IPS-15b (cell line): Measurements from ENCODE around the gene TMEM225B.
"Not testable (repeated sequence)": the region's sequence is repeated elsewhere in the genome, so short reads cannot be mapped to it uniquely, and the experiment has no call there.

Experiments
- H3K27me3 ChIP-seq: one replicate; pipeline ENCODE4 v1.6.1; 2013; ENCODE audit warnings: low read length; ENCODE audit not compliant: control insufficient read depth, insufficient read depth
- H3K36me3 ChIP-seq: one replicate; pipeline ENCODE4 v1.6.1; 2013; ENCODE audit warnings: low read length; ENCODE audit not compliant: control insufficient read depth, insufficient read depth
- H3K4me1 ChIP-seq: one replicate; pipeline ENCODE4 v1.6.1; 2013; ENCODE audit warnings: mild to moderate bottlenecking, low read length; ENCODE audit not compliant: control insufficient read depth, insufficient read depth
- H3K4me3 ChIP-seq: one replicate; pipeline ENCODE4 v1.5.1; 2013; ENCODE audit warnings: low read depth, low read length
- H3K9ac ChIP-seq: one replicate; pipeline ENCODE4 v1.6.1; 2013; ENCODE audit warnings: low read depth, mild to moderate bottlenecking, low read length
- H3K9me3 ChIP-seq: one replicate; pipeline ENCODE4 v1.6.1; 2013; ENCODE audit warnings: mild to moderate bottlenecking, low read length; ENCODE audit not compliant: control insufficient read depth, insufficient read depth

Gene TMEM225B, protein sequence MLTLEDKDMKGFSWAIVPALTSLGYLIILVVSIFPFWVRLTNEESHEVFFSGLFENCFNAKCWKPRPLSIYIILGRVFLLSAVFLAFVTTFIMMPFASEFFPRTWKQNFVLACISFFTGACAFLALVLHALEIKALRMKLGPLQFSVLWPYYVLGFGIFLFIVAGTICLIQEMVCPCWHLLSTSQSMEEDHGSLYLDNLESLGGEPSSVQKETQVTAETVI

DNA sequence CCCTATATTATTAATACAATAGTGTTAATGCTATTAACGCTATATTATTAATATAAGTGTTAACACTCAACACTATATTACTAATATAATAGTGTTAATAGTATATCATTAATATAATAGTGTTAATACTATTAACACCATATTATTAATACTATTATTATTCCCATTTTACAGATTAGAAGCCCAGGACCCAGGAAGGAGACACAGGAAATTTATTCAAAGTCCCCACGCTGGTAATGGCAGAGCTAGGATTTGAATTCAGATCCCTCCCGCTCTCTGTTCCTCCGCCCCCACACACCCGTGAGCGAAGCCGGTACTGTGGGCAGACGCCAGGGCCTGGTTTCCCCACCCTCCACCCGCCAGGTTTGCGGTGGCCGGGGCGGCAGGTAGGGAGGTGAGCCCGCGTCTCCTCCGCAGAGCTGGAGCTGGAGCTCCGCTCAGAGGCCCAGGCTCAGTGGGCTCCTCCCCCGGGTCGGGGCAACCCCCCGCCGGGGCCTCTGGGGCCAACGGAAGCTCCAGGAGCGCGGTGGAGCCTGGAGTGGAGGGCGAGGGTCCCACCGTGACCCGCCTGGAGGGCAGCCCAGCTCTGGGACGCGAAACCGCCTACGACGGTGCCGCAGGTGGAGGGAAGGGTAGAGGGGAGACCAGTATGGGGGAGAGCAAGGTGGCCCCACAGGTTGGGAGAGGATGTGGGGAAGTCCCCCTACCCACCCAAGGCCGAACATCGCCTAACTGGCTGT lies at the start of gene TMEM225B:
TMEM225B (plus strand) TSS at position 506 of the 740 bp plus-strand sequence. CDS start 6,122 bp downstream, outside the sequence.
- no peak within 1 kb of the TSS for H3K9ac ChIP-seq
- H3K36me3 ChIP-seq: no peaks in the 10 kb centered on the region

DNA sequence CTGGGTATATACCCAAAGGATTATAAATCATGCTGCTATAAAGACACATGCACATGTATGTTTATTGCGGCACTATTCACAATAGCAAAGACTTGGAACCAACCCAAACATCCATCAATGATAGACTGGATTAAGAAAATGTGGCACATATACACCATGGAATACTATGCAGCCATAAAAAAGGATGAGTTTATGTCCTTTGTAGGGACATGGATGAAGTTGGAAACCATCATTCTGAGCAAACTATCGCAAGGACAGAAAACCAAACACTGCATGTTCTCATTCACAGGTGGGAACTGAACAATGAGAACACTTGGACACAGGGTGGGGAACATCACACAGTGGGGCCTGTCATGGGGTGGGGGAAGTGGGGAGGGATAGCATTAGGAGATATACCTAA lies 48.5 kb upstream of the TMEM225B start:
- not testable (repeated sequence) for H3K9ac ChIP-seq, H3K4me3 ChIP-seq, H3K4me1 ChIP-seq, H3K36me3 ChIP-seq, H3K9me3 ChIP-seq, H3K27me3 ChIP-seq

More for the DNA sequence above, at the start of gene TMEM225B:
- H3K27me3 ChIP-seq: no peaks in the 10 kb centered on the region
- no peaks in the 10 kb centered on the region for H3K9me3 ChIP-seq
- H3K4me1 ChIP-seq: peaks cover 2% of the 10 kb centered on the region
- H3K4me3 ChIP-seq: peak within 1 kb of the TSS; percentile 47

DNA sequence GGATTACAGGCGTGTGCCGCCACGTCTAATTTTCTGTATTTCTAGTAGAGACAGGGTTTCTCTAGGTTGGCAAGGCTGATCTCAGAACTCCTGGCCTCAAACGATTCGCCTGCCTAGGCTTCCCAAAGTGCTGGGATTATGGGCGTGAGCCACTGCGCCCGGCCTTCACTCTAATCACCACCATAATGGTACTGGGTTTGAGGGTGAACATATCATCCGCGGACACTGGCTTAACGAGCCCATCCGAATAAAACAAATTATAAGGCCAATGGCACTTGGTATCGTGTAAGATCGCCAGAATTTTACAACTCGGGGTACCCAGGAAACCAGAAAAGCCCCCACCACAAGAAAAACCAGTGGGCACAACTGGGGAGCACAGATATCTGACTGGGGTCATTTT lies 46.7 kb upstream of the TMEM225B start:
- H3K36me3 ChIP-seq: no peaks in the 10 kb centered on the region
- no peaks in the 10 kb centered on the region for H3K4me1 ChIP-seq
- peak overlapping the region; percentile 99 for H3K4me3 ChIP-seq
- H3K27me3 ChIP-seq: no peaks in the 10 kb centered on the region
- peak overlapping the region; percentile 97 for H3K9ac ChIP-seq
- H3K9me3 ChIP-seq: no peaks in the 10 kb centered on the region

DNA sequence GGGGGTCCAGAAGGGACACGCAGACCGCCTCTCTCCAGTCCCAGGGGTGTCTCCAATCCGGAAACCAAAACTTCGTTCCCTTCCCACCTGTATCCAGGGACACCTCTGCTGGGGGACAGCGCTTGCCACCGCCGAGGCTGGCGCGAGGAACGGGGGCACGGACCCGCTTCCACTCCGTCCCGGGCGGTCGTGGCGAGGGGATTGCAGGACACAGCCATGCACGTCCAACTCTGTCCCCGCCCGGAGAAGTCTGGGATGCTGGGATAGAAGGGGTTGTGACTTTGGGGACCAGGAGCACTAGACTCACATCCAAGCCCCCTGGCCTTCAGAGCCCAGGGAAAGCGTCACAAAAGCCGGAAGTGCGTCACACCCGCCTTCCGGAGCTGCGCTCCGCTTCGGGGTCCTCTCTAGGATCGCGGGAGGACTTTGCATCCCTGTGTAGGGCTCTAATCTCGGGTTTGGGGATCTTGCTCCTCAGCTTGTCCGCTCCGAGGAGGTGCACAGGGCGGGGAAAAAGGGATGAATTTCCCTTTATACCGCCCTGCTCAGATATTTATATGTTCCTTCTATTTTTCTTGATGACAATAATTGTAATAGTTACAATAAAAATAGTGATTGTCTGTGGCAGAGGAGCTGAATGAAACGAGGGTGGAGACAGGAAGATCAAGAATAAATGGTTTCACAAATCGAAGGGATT lies 46.2 kb upstream of the TMEM225B start, which contains the start of gene FAM200A:
FAM200A (minus strand) TSS at position 348 of the 697 bp plus-strand sequence. CDS start 3,707 bp downstream, outside the sequence.
- Histone ChIP-seq H3K27me3 (no peaks in the 10 kb centered on the region), H3K36me3 (no peaks in the 10 kb centered on the region), H3K9ac (peak within 1 kb of the TSS; percentile 97), H3K4me3 (peak within 1 kb of the TSS; percentile 99), H3K9me3 (no peaks in the 10 kb centered on the region), H3K4me1 (no peaks in the 10 kb centered on the region)

DNA sequence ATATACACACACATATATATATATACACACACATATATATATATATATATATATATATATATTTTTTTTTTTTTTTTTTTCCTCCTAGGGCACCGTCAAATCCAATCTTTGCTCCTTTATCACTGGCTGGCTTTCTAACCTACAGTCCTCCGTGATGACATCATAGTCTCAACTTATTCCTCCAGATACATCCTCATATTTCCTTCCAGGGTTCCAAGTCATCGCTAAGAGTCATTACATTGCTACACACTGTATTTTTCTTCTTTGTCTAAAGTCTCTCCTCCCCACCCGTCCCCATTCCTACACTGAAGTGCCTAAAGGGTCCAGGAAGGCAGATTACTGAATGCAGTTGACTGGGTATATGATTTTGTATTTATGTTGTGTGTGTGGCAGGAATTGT lies 45.0 kb upstream of the TMEM225B start:
- no peaks in the 10 kb centered on the region for H3K27me3 ChIP-seq
- no peaks in the 10 kb centered on the region for H3K4me1 ChIP-seq
- no peaks in the 10 kb centered on the region for H3K9me3 ChIP-seq
- no peak overlapping the region for H3K4me3 ChIP-seq
- H3K36me3 ChIP-seq: no peaks in the 10 kb centered on the region
- no peak overlapping the region for H3K9ac ChIP-seq

DNA sequence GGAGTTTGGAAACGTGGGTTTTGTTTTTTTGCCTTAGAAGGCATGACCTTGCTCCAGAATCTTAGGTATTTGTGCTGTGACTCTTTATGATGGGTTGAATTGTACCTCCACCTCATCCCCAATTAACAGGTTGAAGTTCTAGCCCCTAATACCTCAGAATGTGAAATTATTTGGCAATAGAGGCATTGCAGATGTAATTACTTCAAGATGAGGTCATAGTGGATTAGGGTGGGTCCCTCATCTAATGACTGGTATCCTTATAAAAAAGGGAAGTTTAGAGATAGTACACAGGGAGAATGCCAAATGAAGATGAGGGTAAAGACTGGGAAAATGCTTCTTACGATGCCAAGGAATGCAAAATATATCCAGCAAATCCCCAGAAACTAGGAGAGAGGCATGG lies 43.1 kb upstream of the TMEM225B start:
- no peaks in the 10 kb centered on the region for H3K9me3 ChIP-seq

DNA sequence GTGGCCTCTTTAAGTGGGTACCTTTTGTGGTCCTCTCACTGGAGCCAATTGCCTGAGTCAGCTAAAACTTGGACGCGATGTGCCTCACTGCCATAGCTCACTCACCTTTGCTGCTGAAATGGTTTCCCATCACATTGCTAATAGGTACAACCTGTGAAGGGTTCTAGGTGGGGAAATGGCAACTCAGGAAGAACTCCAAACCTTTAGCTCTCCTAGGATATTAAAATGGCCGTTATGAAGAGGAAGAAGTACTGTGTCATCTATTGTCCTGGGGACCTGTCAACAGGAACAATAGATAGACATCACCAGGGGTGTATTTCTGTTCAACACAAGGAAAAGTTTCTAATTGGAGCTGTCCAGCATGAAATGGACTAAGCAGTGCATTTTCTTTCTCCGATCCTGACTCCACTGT lies 40.9 kb upstream of the TMEM225B start:
- peaks cover 16% of the 10 kb centered on the region for H3K36me3 ChIP-seq
- H3K4me3 ChIP-seq: peak overlapping the region; percentile 99
- no peaks in the 10 kb centered on the region for H3K4me1 ChIP-seq
- no peaks in the 10 kb centered on the region for H3K9me3 ChIP-seq
- peak overlapping the region; percentile 97 for H3K9ac ChIP-seq
- no peaks in the 10 kb centered on the region for H3K27me3 ChIP-seq

More for the DNA sequence above, 43.1 kb upstream of the TMEM225B start:
- H3K4me3 ChIP-seq: no peak overlapping the region
- peaks cover 3% of the 10 kb centered on the region for H3K36me3 ChIP-seq
- no peak overlapping the region for H3K9ac ChIP-seq
- H3K27me3 ChIP-seq: no peaks in the 10 kb centered on the region
- no peaks in the 10 kb centered on the region for H3K4me1 ChIP-seq

DNA sequence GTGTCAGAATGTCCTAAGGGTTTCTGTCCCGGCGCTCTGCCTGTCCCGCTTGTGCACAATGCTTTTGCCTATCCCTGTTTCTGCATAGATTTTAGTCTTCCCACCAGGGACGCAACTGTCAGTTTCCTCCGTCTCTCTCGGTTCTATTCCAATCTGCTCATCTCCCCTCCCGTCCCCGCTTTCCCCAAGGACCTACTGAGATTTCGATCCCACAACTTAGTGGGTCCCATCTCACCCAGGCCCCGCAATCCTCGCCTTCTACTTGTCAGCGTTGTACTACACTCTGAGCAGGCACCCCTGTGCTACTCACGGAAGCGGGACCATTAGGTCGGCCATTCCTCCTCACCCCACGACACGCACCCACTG lies 40.1 kb upstream of the TMEM225B start:
- H3K9ac ChIP-seq: peak overlapping the region; percentile 97
- no peaks in the 10 kb centered on the region for H3K9me3 ChIP-seq
- no peaks in the 10 kb centered on the region for H3K4me1 ChIP-seq
- peak overlapping the region; percentile 99 for H3K4me3 ChIP-seq
- H3K36me3 ChIP-seq: peaks cover 19% of the 10 kb centered on the region
- no peaks in the 10 kb centered on the region for H3K27me3 ChIP-seq

DNA sequence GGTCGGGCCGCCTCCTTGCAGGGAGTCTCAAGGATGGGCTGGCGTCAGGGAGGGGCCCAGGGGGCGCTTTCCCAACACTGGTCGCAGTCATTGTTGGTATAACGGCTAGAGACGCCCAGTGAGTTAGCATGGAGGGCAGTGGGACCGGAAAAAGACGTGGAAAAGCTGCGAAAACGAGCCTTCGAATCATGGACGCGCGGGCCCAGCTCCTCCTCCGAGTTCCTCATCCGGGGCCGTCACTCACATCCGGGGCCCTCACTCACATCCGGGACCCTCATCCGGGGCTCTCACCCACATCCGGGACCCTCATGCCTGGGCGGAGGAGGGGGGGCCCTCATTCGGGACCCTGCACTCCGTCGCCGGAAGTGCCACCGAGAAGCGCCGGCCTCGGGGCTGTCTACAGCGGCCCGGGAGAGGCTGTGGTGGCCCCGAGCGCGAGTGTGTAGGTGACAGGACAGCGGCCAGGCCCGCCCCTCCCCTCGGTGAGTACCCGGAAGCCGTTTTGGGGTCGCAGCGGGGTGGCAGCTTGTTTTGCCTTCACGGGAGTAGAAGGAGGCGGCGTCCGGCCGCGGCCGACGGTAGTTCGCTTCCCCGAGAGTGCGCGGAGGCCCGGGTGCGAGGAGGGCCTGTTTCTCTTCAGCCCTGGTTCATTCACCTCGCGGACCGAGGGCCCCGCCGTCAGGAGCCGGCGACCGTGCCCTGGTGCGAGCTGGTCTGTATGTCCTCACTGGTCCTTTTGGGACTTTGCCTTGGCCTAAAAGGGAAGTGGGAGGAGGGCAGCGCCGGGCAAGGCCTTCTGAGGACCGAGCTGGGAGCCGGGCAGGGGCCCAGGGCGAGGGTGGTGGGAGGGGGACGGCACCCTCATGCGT lies 39.5 kb upstream of the TMEM225B start, which contains the start of gene ZNF655:
ZNF655 (plus strand) TSS at position 337 of the 869 bp plus-strand sequence. CDS start 1,918 bp downstream, outside the sequence.
- Histone ChIP-seq H3K27me3 (no peaks in the 10 kb centered on the region), H3K4me3 (peak within 1 kb of the TSS; percentile 99), H3K9ac (peak within 1 kb of the TSS; percentile 97), H3K4me1 (no peaks in the 10 kb centered on the region), H3K9me3 (no peaks in the 10 kb centered on the region), H3K36me3 (peaks cover 20% of the 10 kb centered on the region)

DNA sequence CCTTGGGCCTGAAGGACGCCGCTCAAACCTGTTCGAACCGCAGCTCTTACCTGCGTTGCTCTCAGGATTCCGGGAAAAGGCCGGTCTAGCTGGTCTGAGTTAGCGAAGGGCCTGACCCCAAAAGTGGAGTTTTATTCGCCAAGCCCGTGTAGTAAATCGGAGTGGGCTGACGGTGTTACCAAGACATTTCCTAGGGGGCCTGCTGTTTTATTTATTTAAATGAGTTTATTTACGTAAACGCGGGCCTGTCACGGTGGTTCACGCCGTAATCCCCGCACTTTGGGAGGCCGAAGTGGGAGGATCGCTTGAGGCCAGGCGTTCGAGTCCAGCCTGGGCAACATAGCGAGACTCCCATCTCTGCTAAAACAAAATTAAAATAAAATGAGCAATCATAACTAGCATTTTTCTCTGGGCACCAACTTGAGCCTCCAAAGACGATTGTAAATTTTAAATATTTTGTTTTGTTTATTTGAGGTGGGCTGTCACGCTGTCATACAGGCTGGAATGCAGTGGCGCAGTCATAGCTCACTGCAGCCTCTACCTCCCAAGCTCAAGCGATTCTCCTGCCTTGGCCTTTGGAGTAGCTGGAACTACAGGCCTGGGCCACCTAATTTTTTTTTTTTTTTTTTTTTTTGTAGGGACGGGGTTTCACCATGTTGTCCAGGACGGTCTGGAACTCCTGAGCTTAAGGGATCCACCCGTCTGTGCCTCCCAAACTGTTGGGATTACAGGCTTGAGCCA lies 38.7 kb upstream of the TMEM225B start:
- Histone ChIP-seq H3K9ac (peak overlapping the region; percentile 90), H3K36me3 (peaks cover 24% of the 10 kb centered on the region), H3K9me3 (no peaks in the 10 kb centered on the region), H3K27me3 (no peaks in the 10 kb centered on the region), H3K4me1 (no peaks in the 10 kb centered on the region), H3K4me3 (peak overlapping the region; percentile 99)
